ENCODE data around the gene EEF2K. TPM values are rescaled to one million over a fixed set of nuclear protein-coding genes. Genes with fewer than 3 reads are reported as not detected.
A peak's percentile ranks its signal among the peaks of the same experiment; 100 is the strongest.

EEF2K gene
- total RNA-seq, 2 experiments from 2014 or later, result 10.1 to 13.2 TPM

DNA sequence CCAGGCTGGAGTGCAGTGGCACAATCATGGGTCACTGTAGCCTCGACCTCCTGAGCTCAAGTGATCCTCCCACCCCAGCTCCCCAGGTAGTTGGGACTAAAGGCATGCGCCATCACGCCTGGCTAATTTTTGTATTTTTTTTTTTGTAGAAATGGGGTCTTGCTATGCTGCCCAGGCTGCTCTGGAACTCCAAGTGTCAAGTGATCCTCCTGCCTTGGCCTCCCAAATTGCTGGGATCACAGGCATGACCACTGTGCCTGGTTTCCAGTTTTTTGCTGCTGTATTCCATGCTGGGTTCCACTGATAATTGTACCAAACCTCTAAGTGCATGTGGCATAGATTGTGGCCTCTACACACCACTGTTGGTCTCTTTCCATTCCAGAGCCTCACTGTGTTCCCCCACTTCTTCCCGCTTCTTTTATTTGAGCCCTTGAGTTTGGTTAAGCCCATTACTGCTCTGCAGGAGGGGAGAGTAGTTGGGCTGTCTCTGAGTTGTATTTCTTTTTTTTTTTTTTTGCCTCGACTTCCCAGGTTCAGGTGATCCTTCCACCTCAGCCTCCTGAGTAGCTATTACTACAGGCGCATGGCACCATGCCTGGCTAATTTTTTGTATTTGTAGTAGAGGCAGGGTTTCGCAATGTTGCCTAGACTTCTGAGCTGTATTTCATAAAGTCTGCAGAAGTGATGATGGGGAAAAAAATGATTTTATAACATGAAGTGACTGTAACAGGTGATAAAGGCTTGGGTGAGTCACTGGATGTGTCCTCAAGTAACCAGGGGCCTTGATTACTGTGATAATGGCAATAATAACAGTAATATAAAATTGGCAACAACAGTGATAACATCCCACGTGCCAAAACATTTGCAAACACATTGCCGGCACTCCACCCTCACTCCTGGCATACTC lies 30.0 kb downstream of the EEF2K start:
- ChIA-PET CTCF (no interaction called here), POLR2A (interaction anchor here (0.6 kb wide), 2 partner anchors 28 to 34 kb away, joined by 3 to 5 read pairs; no protein-coding TSS in a partner anchor)
- intact Hi-C loops (cut with DNase I, micrococcal nuclease), result no loop called here
- H3K27me3 ChIP-seq (ENCODE audit: control insufficient read depth in 1 of 2, insufficient read depth in 2 of 2, low read length in 2 of 2), result no peaks in the 10 kb centered on the region
- H3K9me3 ChIP-seq (ENCODE audit: control insufficient read depth in 1 of 2, insufficient read depth in 1 of 2, low read length in 2 of 2), result no peaks in the 10 kb centered on the region
- Mint-ChIP-seq H3K4me1 (ENCODE audit: low read depth) (peaks cover 28% of the 10 kb centered on the region), H3K4me3 (no peak overlapping the region), H3K9me3 (no peaks in the 10 kb centered on the region), H3K36me3 (ENCODE audit: low read depth) (peaks cover 27% of the 10 kb centered on the region), H3K27me3 (no peaks in the 10 kb centered on the region), H3K27ac (no peak overlapping the region)
- TF ChIP-seq CTCF (IDR thresholded peaks at IDR 0.05), result no peak
- no peak for ATAC-seq (ENCODE audit: poor library complexity)
- no peak overlapping the region for H3K27ac ChIP-seq (ENCODE audit: low read depth in 1 of 2, low read length in 2 of 2)
- no peak for DNase-seq
- no peaks in the 10 kb centered on the region for H3K36me3 ChIP-seq (ENCODE audit: insufficient read depth, low read length)
- no peak overlapping the region for H3K4me3 ChIP-seq (ENCODE audit: low read length)
- H3K4me1 ChIP-seq (ENCODE audit: insufficient read depth, low read length), result peaks cover 28% of the 10 kb centered on the region

- ChIA-PET POLR2A (no interaction called here), CTCF (interaction anchor here (0.6 to 0.7 kb wide), 2 partner anchors 43 to 226 kb away, joined by 3 to 5 read pairs; no protein-coding TSS in a partner anchor)
- no peaks in the 10 kb centered on the region for H3K27me3 ChIP-seq (ENCODE audit: control insufficient read depth in 1 of 2, insufficient read depth in 2 of 2, low read length in 2 of 2)
- H3K4me1 ChIP-seq (ENCODE audit: insufficient read depth, low read length), result peaks cover 39% of the 10 kb centered on the region
- no peaks in the 10 kb centered on the region for H3K27me3 Mint-ChIP-seq
- no peak for TF ChIP-seq CTCF (IDR thresholded peaks at IDR 0.05)
- no peaks in the 10 kb centered on the region for H3K9me3 Mint-ChIP-seq
- peak overlapping the region; percentile 87 for H3K27ac Mint-ChIP-seq
- intact Hi-C loops (cut with DNase I, micrococcal nuclease), result no loop called here
- no peaks in the 10 kb centered on the region for H3K9me3 ChIP-seq (ENCODE audit: control insufficient read depth in 1 of 2, insufficient read depth in 1 of 2, low read length in 2 of 2)
- no peak overlapping the region for H3K4me3 Mint-ChIP-seq
- DNase-seq, result no peak
- H3K36me3 ChIP-seq (ENCODE audit: insufficient read depth, low read length), result peaks cover under 1% of the 10 kb centered on the region
- H3K27ac ChIP-seq (ENCODE audit: low read depth in 1 of 2, low read length in 2 of 2), result no peak overlapping the region
- no peak overlapping the region for H3K4me3 ChIP-seq (ENCODE audit: low read length)
- peaks cover 34% of the 10 kb centered on the region for H3K4me1 Mint-ChIP-seq (ENCODE audit: low read depth)
- no peak for ATAC-seq (ENCODE audit: poor library complexity)
- H3K36me3 Mint-ChIP-seq (ENCODE audit: low read depth), result peaks cover 9% of the 10 kb centered on the region
Observed at GRCh38 chr16:22239131-22239805, 33.2 kb downstream of the EEF2K start.

DNA sequence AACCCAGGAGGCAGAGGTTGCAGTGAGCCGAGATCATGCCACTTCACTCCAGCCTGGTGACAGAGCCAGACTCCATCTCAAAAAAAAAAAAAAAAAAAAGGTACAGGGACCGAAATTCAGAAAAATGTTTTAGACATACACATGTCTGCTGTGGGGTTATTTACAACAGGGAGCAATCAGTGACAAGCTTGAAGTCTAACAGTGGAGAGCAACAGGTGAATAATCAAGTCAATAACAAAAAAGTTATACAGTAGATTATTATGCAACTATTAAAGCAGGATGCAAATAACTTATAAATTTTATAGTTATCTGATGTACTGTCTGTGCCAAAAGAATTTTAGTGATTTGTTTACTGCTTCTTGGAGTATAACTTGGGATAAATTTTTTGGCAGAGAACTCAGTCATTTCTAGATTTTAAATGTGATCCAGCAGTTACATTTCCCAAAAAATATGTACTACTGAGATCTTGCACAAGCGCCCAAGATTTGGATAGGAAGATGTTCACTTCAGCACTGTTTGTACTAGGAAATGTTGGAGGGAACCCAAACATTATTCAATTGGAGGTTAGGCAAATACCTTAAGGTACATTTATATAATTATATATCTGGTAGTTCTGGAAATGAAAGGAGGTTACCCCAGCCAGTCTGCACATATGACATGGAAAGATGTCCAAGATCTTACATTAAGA lies 34.1 kb downstream of the EEF2K start:
- ChIA-PET POLR2A (interaction anchor here (0.9 to 2.1 kb wide), 6 partner anchors 11 to 57 kb away, joined by 3 to 9 read pairs (median 5); partner anchors contain the start of genes EEF2K and POLR3E), CTCF (interaction anchor here (0.6 to 1.2 kb wide), 2 partner anchors 16 to 51 kb away, joined by 3 to 4 read pairs; no protein-coding TSS in a partner anchor)
- Histone ChIP-seq H3K4me1 (ENCODE audit: insufficient read depth, low read length) (peaks cover 39% of the 10 kb centered on the region), H3K36me3 (ENCODE audit: insufficient read depth, low read length) (peaks cover 2% of the 10 kb centered on the region), H3K9me3 (ENCODE audit: control insufficient read depth in 1 of 2, insufficient read depth in 1 of 2, low read length in 2 of 2) (no peaks in the 10 kb centered on the region), H3K27ac (ENCODE audit: low read depth in 1 of 2, low read length in 2 of 2) (no peak overlapping the region), H3K4me3 (ENCODE audit: low read length) (no peak overlapping the region), H3K27me3 (ENCODE audit: control insufficient read depth in 1 of 2, insufficient read depth in 2 of 2, low read length in 2 of 2) (no peaks in the 10 kb centered on the region)
- Mint-ChIP-seq H3K27me3 (no peaks in the 10 kb centered on the region), H3K4me3 (peak overlapping the region; percentile 11), H3K36me3 (ENCODE audit: low read depth) (peaks cover 7% of the 10 kb centered on the region), H3K27ac (peak overlapping the region; percentile 87), H3K4me1 (ENCODE audit: low read depth) (peaks cover 34% of the 10 kb centered on the region), H3K9me3 (no peaks in the 10 kb centered on the region)
- intact Hi-C loops (cut with DNase I, micrococcal nuclease), result loop anchor here in 1 of 2 experiments (2.0 to 5.0 kb wide), 2 partner anchors 43 to 57 kb away; partner anchors contain the start of gene POLR3E
- DNase-seq, result no peak
- ATAC-seq (ENCODE audit: poor library complexity), result no peak
- TF ChIP-seq CTCF (IDR thresholded peaks at IDR 0.05), result no peak
